IMR-90 (cell line): ENCODE data around the gene GMEB1. TPM values are rescaled to one million over a fixed set of nuclear protein-coding genes. Genes with fewer than 3 reads are reported as not detected.

Source experiments
- ATAC-seq: fragments of 200-7000 bp; cut with Tn5 transposase; 2 replicates; pipeline ENCODE4 v1.9.1; 2020; ENCODE audit warnings: low read depth, mild to moderate bottlenecking, moderate library complexity
- BruUV-seq: library from RNA; stranded (reverse); fragments of 400-500 nt; replicated peaks from 2 replicates; lab custom pipeline; 2021; lab: Mats Ljungman, UMichigan
- CTCF ChIA-PET: fragments of 300-600 bp; formaldehyde crosslinking; extraction: SDS; loops from one replicate; lab custom pipeline; 2021; ENCODE audit warnings: antibody characterized with exemption; lab: Yijun Ruan, JAX
- POLR2A ChIA-PET: fragments of 300-600 bp; sonication (Branson Sonifier 250); formaldehyde crosslinking; loops from one replicate; lab custom pipeline; 2022; ENCODE audit warnings: antibody characterized with exemption; ENCODE audit not compliant: unreplicated experiment; lab: Charles Lee
- DNase-seq: peaks from one replicate; pipeline ENCODE4 v3.0.0; 2013
- H2AFZ ChIP-seq: replicated peaks from 2 replicates; pipeline ENCODE3; 2013; ENCODE audit warnings: low read length, mild to moderate bottlenecking; ENCODE audit not compliant: poor library complexity
- H2AK5ac ChIP-seq: 2 replicates; pipeline ENCODE4 v1.6.1; 2013; ENCODE audit warnings: low read depth, low read length, inconsistent platforms
- H2AK9ac ChIP-seq: replicated peaks from 2 replicates; pipeline ENCODE3; 2013; ENCODE audit warnings: mild to moderate bottlenecking, low read depth, low read length, moderate library complexity; ENCODE audit not compliant: poor library complexity
- H2BK120ac ChIP-seq: 2 replicates; pipeline ENCODE4 v1.6.1; 2013; ENCODE audit warnings: low read depth, low read length, inconsistent platforms
- H2BK15ac ChIP-seq: 3 replicates; pipeline ENCODE4 v1.6.1; 2013; ENCODE audit warnings: low read depth, low read length, inconsistent platforms
- H2BK20ac ChIP-seq: 2 replicates; pipeline ENCODE4 v1.6.1; 2013; ENCODE audit warnings: low read depth, mild to moderate bottlenecking, inconsistent platforms, low read length, moderate library complexity
- H2BK5ac ChIP-seq: 2 replicates; pipeline ENCODE4 v1.6.1; 2013; ENCODE audit warnings: mild to moderate bottlenecking, low read depth, low read length, inconsistent platforms; ENCODE audit not compliant: poor library complexity, severe bottlenecking
- H3K14ac ChIP-seq: replicated peaks from 2 replicates; pipeline ENCODE4 v1.6.1; 2013; ENCODE audit warnings: low read depth, low read length, inconsistent platforms
- H3K18ac ChIP-seq: 2 replicates; pipeline ENCODE4 v1.6.1; 2013; ENCODE audit warnings: low read depth, low read length, control low read depth
- H3K23ac ChIP-seq: 2 replicates; pipeline ENCODE4 v1.6.1; 2013; ENCODE audit warnings: low read depth, low read length, inconsistent platforms
- H3K27ac ChIP-seq: 2 replicates; pipeline ENCODE4 v1.5.1; 2013; ENCODE audit warnings: mild to moderate bottlenecking, control low read depth, low read length; ENCODE audit not compliant: insufficient read depth
- H3K27me3 ChIP-seq: 2 replicates; pipeline ENCODE4 v1.6.1; 2013; ENCODE audit warnings: low read length; ENCODE audit not compliant: control insufficient read depth, insufficient read depth
- H3K36me3 ChIP-seq: 2 replicates; pipeline ENCODE4 v1.6.1; 2013; ENCODE audit warnings: low read length, mixed read lengths; ENCODE audit not compliant: control insufficient read depth, insufficient read depth
- H3K4ac ChIP-seq: 2 replicates; pipeline ENCODE4 v1.6.1; 2013; ENCODE audit warnings: low read depth, low read length, inconsistent platforms
- H3K4me1 ChIP-seq: 2 replicates; pipeline ENCODE4 v1.6.1; 2013; ENCODE audit warnings: low read length, mixed read lengths; ENCODE audit not compliant: control insufficient read depth, insufficient read depth
- H3K4me2 ChIP-seq: 2 replicates; pipeline ENCODE4 v1.6.1; 2013; ENCODE audit warnings: low read depth, mild to moderate bottlenecking, control low read depth, low read length, moderate library complexity
- H3K4me3 ChIP-seq: 2 replicates; pipeline ENCODE4 v1.5.1; 2013; ENCODE audit warnings: low read depth, mild to moderate bottlenecking, control low read depth, low read length, moderate library complexity; ENCODE audit not compliant: insufficient read depth
- H3K56ac ChIP-seq: 2 replicates; pipeline ENCODE4 v1.6.1; 2013; ENCODE audit warnings: low read length, inconsistent platforms; ENCODE audit not compliant: insufficient read depth; ENCODE audit errors: extremely low read depth
- H3K79me1 ChIP-seq, 2 experiments: 2 replicates each; pipeline ENCODE4 v1.6.1; 2013; ENCODE audit warnings: low read length in 2 of 2, inconsistent platforms in 1 of 2, low read depth in 1 of 2
- H3K9ac ChIP-seq: 2 replicates; pipeline ENCODE4 v1.6.1; 2013; ENCODE audit warnings: low read depth, low read length, control low read depth
- H3K9me1 ChIP-seq: 2 replicates; pipeline ENCODE4 v1.6.1; 2013; ENCODE audit warnings: low read length, inconsistent platforms; ENCODE audit not compliant: insufficient read depth
- H3K9me3 ChIP-seq: 2 replicates; pipeline ENCODE4 v1.6.1; 2013; ENCODE audit warnings: low read length; ENCODE audit not compliant: control insufficient read depth, insufficient read depth
- H4K20me1 ChIP-seq: 2 replicates; pipeline ENCODE4 v1.6.1; 2013; ENCODE audit warnings: low read length, inconsistent platforms; ENCODE audit not compliant: insufficient read depth
- H4K5ac ChIP-seq: 2 replicates; pipeline ENCODE4 v1.6.1; 2013; ENCODE audit warnings: mild to moderate bottlenecking, low read depth, low read length, control low read depth
- H4K8ac ChIP-seq, 2 experiments: 2 replicates each; pipeline ENCODE4 v1.6.1; 2013; ENCODE audit warnings: low read depth in 2 of 2, low read length in 2 of 2, control low read depth in 1 of 2, inconsistent platforms in 1 of 2
- H4K91ac ChIP-seq: 2 replicates; pipeline ENCODE4 v1.6.1; 2013; ENCODE audit warnings: low read depth, low read length, inconsistent platforms; ENCODE audit not compliant: insufficient read depth
- CHD1 ChIP-seq: IDR thresholded peaks from 2 replicates; pipeline ENCODE4 v1.6.1; 2012; ENCODE audit warnings: low read depth, low read length, improper control_type of control experiment
- RAD21 ChIP-seq: IDR thresholded peaks from 2 replicates; pipeline ENCODE4 v1.6.1; 2012; ENCODE audit warnings: low read length, improper control_type of control experiment
- USF2 ChIP-seq: fragments of 150-350 bp; IDR thresholded peaks from 2 replicates; pipeline ENCODE4 v1.6.1; 2017; ENCODE audit warnings: mild to moderate bottlenecking, antibody characterized with exemption, low read length, low read depth
- WGBS, 2 experiments: methylation state at CpG; one replicate each; pipeline versions ENCODE4 v1.1.5 to v1.1.7; 2013; ENCODE audit warnings: missing lambda C conversion rate in 2 of 2; ENCODE audit not compliant: insufficient read length in 1 of 2; ENCODE audit errors: extremely low coverage in 2 of 2; 5-methylcytosine and 5-hydroxymethylcytosine counted together
- dilution Hi-C: fragments of 300-500 bp; cut with HindIII; formaldehyde crosslinking; loops from one replicate; pipeline ENCODE4 v1.14.3; 2018; ENCODE audit warnings: low sequenced_read_pairs; ENCODE audit not compliant: unreplicated experiment
- in situ Hi-C: fragments of 300-500 bp; cut with MboI; formaldehyde crosslinking; loops from 3 replicates; pipeline ENCODE4 v1.14.3; 2019; ENCODE audit warnings: low sequenced_read_pairs, inconsistent platforms, mixed read lengths
- intact Hi-C: fragments of 100-400 bp; cut with micrococcal nuclease; formaldehyde crosslinking; loops from 2 replicates; pipeline ENCODE4 v1.10.0; 2022
- polyA plus RNA-seq, 3 experiments: library from polyadenylated mRNA; depleted of rRNA; stranded (reverse); fragments of >200 nt; gene quantifications; 2 replicates each; pipeline ENCODE4 v1.2.3, GENCODE V29; 2012; ENCODE audit warnings: low replicate concordance in 1 of 3
- total RNA-seq: library from RNA; depleted of rRNA; stranded (reverse); fragments of >200 nt; gene quantifications from 2 replicates; pipeline ENCODE4 v1.2.3, GENCODE V29; 2012

GMEB1 gene
- total and polyA plus RNA-seq, 2 of the 4 experiments (the other 2 are of a cell fraction) = 7.1 to 7.9 TPM

- Histone ChIP-seq H3K9ac (no peak overlapping the region), H4K8ac (no peak overlapping the region), H4K5ac (no peak overlapping the region), H3K9me3 (no peaks in the 10 kb centered on the region), H3K14ac (no peak overlapping the region), H2AFZ (no peak overlapping the region), H3K27me3 (no peaks in the 10 kb centered on the region), H3K4ac (no peak overlapping the region), H3K4me2 (no peak overlapping the region), H3K36me3 (peaks cover 21% of the 10 kb centered on the region), H3K4me1 (peaks cover 4% of the 10 kb centered on the region), H2BK5ac (no peak overlapping the region), H2BK20ac (no peak overlapping the region), H4K20me1 (no peaks in the 10 kb centered on the region), H2AK5ac (no peak overlapping the region), H3K23ac (no peak overlapping the region), H3K56ac (no peak overlapping the region), H3K4me3 (no peak overlapping the region), H3K79me1 (peaks cover 0 to 2% of the 10 kb centered on the region in 2 experiments; a peak in 2 of 4 replicates), H3K27ac (no peak overlapping the region), H4K91ac (no peak overlapping the region), H2BK120ac (no peak overlapping the region), H2AK9ac (no peak overlapping the region), H2BK15ac (no peak overlapping the region), H3K9me1 (peaks cover 15% of the 10 kb centered on the region), H3K18ac (no peak overlapping the region)
- intact Hi-C loops (no loop called here), in situ Hi-C loops (no loop called here), dilution Hi-C loops (no loop called here)
- ChIA-PET CTCF (interaction anchor here (0.6 kb wide), 1 partner anchor 41 kb away, joined by 4 read pairs; no protein-coding TSS in a partner anchor), POLR2A (interaction anchor here (0.5 kb wide), 1 partner anchor 73 kb away, joined by 3 read pairs; the partner anchor contains the start of gene TAF12)
- TF ChIP-seq RAD21 (no peak), USF2 (no peak), CHD1 (no peak)
- WGBS, 2 experiments = no CpG with 5 or more reads among the region's 2 CpGs
- no TSS peak for BruUV-seq
- DNase-seq (no peak), ATAC-seq (no peak)
Measured at GRCh38 chr1:28716336-28716735, 47.8 kb downstream of the GMEB1 start.
